GM06990 (cell line): ENCODE results near the gene FMNL2.

Source experiments
- DNase-seq: peaks from one replicate; pipeline ENCODE4 v3.0.0-alpha.2; 2011; ENCODE audit not compliant: insufficient read length; ENCODE audit errors: extremely low read depth
- H3K27me3 ChIP-seq: replicated peaks from 2 replicates; pipeline ENCODE4 v1.6.0; 2011; ENCODE audit warnings: low read length; ENCODE audit not compliant: control insufficient read depth, insufficient read depth
- H3K36me3 ChIP-seq: 2 replicates; pipeline ENCODE4 v1.5.1; 2011; ENCODE audit warnings: low read length; ENCODE audit not compliant: control insufficient read depth, insufficient read depth
- H3K4me3 ChIP-seq: replicated peaks from 2 replicates; pipeline ENCODE4 v1.5.1; 2011; ENCODE audit warnings: low read depth, mild to moderate bottlenecking, control low read depth, low read length
- CTCF ChIP-seq: IDR thresholded peaks from 2 replicates; pipeline ENCODE4 v1.5.1; 2011; ENCODE audit warnings: low read length, control low read depth, mild to moderate bottlenecking, inconsistent platforms; ENCODE audit not compliant: insufficient read depth, poor library complexity, severe bottlenecking

The FMNL2 gene

GRCh38 chr2:152493945-152494528, 159.1 kb downstream of the FMNL2 start:
- TF ChIP-seq CTCF: no peak
- no peak for DNase-seq
- Histone ChIP-seq H3K36me3 (no peaks in the 10 kb centered on the region), H3K4me3 (no peak overlapping the region), H3K27me3 (no peaks in the 10 kb centered on the region)

- Histone ChIP-seq H3K36me3 (no peaks in the 10 kb centered on the region), H3K4me3 (no peak overlapping the region)
Observed at GRCh38 chr2:152496371-152496770, 161.4 kb downstream of the FMNL2 start.

GRCh38 chr2:152497481-152498052, 162.6 kb downstream of the FMNL2 start:
- Histone ChIP-seq H3K4me3 (no peak overlapping the region), H3K36me3 (no peaks in the 10 kb centered on the region), H3K27me3 (no peaks in the 10 kb centered on the region)
- no peak for TF ChIP-seq CTCF
- peak; percentile 45 for DNase-seq

More at GRCh38 chr2:152496371-152496770, 161.4 kb downstream of the FMNL2 start:
- no peak for TF ChIP-seq CTCF
- H3K27me3 ChIP-seq: no peaks in the 10 kb centered on the region
- no peak for DNase-seq

- H3K4me3 ChIP-seq: no peak overlapping the region
- TF ChIP-seq CTCF: no peak
- no peaks in the 10 kb centered on the region for H3K27me3 ChIP-seq
- DNase-seq: no peak
- H3K36me3 ChIP-seq: no peaks in the 10 kb centered on the region
Observed at GRCh38 chr2:152499331-152499816, 164.4 kb downstream of the FMNL2 start.

DNA sequence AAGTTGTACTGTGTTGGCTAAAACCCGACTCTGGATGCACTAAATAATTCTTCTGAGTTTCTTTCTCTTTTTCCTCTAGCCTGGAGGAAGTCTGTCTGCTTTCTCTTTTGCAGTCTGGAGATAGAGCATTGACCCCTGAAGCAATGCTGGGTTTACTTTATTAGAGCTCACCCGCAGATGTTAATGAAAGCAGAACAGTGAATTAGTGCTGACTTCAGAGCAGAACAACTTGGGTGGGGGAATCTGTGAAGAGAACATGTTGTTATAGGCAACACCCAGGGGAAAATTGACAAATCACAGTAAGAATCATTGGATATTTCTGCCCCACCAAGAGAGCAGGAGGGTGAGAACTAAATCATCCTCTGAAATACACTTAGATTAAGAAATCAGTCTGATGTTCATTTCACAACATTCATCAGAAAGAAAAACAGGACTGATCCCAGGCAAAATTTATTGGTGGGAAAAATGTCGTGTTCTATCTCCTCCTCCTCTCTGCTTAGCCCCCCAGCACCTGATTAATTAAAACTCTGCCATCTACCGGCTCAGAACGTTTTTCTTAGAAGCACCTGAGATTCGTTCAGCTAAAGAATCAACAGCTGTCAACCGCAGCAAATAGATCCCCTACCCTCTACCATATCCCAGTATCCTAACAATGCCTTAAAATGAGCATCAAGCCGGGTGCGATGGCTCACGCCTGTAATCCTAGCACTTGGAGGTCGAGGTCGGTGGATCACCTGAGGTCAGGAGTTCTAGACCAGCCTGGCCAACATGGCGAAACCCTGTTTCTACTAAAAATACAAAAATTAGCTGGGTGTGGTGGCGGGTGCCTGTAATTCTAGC, 165.1 kb downstream of the FMNL2 start:
- no peak overlapping the region for H3K4me3 ChIP-seq
- H3K27me3 ChIP-seq: no peaks in the 10 kb centered on the region
- TF ChIP-seq CTCF: no peak
- DNase-seq: no peak
- H3K36me3 ChIP-seq: no peaks in the 10 kb centered on the region
